ENCODE data around the gene PLA2G2F. TPM values are rescaled to one million over a fixed set of nuclear protein-coding genes. Genes with fewer than 3 reads are reported as not detected.

The PLA2G2F gene
- total and polyA plus RNA-seq, 2 experiments from 2014 or later, result not detected

GRCh38 chr1:20150326-20150705 is 11.2 kb downstream of the PLA2G2F start:
- 0 out of 2 replicates have a peak, but pooled peaks cover 3% of the 10 kb centered on the region for H3F3A ChIP-seq (replicated peaks; ENCODE audit: low read depth)
- no peaks in the 10 kb centered on the region for H3K79me2 ChIP-seq (replicated peaks; ENCODE audit: insufficient read depth)
- Mint-ChIP-seq H3K27me3 (ENCODE audit: insufficient read depth, low read depth, poor library complexity) (peaks cover 3% of the 10 kb centered on the region), H3K36me3 (ENCODE audit: low read depth) (no peaks in the 10 kb centered on the region), H3K9me3 (no peaks in the 10 kb centered on the region), H3K4me1 (peaks cover 20% of the 10 kb centered on the region; the same call in 2 of the 3 replicates), H3K27ac (no peak overlapping the region), H3K4me3 (no peak overlapping the region)
- no peak overlapping the region for H2AFZ ChIP-seq
- no peaks in the 10 kb centered on the region for H4K20me1 ChIP-seq (replicated peaks; ENCODE audit: insufficient read depth)
- H3K36me3 ChIP-seq (ENCODE audit: insufficient read depth), result no peaks in the 10 kb centered on the region
- no peaks in the 10 kb centered on the region for H3K27me3 ChIP-seq (ENCODE audit: insufficient read depth)
- H3K27ac ChIP-seq (ENCODE audit: low read depth), result no peak overlapping the region
- no peak for ATAC-seq
- TF ChIP-seq EZH2phosphoT487 (IDR thresholded peaks at IDR 0.05; ENCODE audit: unreplicated experiment), result no peak
- no peak for TF ChIP-seq EZH2 (IDR thresholded peaks at IDR 0.05; ENCODE audit: low read depth, unreplicated experiment)
- TF ChIP-seq REST (IDR thresholded peaks at IDR 0.05; ENCODE audit: unreplicated experiment), result no peak
- TF ChIP-seq ETS1 (IDR thresholded peaks at IDR 0.05), result no peak
- TF ChIP-seq STAT1 (IDR thresholded peaks at IDR 0.05; ENCODE audit: unreplicated experiment), result no peak
- no peak for TF ChIP-seq CTCF (conservative IDR thresholded peaks at IDR 0.05; ENCODE audit: low read depth in 2 of 2)
- no peak for TF ChIP-seq ZNF114 (CRISPR knock-in tag; IDR thresholded peaks at IDR 0.05)
- TF ChIP-seq ZNF462 (CRISPR knock-in tag; IDR thresholded peaks at IDR 0.05), result no peak
- TF ChIP-seq JUNB (IDR thresholded peaks at IDR 0.05; ENCODE audit: unreplicated experiment), result no peak
- TF ChIP-seq CREB1 (CRISPR knock-in tag; IDR thresholded peaks at IDR 0.05; ENCODE audit: low read depth), result no peak
- TF ChIP-seq NANOG (IDR thresholded peaks at IDR 0.05; ENCODE audit: borderline replicate concordance), result no peak
- no peak for TF ChIP-seq ZNF331 (CRISPR knock-in tag; IDR thresholded peaks at IDR 0.05; ENCODE audit: low read depth)
- no peak for TF ChIP-seq POLR2AphosphoS5 (IDR thresholded peaks at IDR 0.05; ENCODE audit: low read depth)
- H3K4me1 ChIP-seq (ENCODE audit: insufficient read depth), result peaks cover 9% of the 10 kb centered on the region; the same call in 1 of the 2 replicates
- no peak overlapping the region for H3K4me3 ChIP-seq
- H3K4me2 ChIP-seq, result no peak overlapping the region
- H3K9me2 ChIP-seq (ENCODE audit: insufficient read depth), result no peaks in the 10 kb centered on the region
- DNase-seq (ENCODE audit: low spot score), result no peak
